GM21737 (cell line): ENCODE data around the gene IL1A.

ENCODE experiments used
- ATAC-seq: cut with Tn5 transposase; IDR thresholded peaks from one replicate; pipeline ENCODE4 v1.9.1; 2021; ENCODE audit warnings: mild to moderate bottlenecking, moderate library complexity; ENCODE audit not compliant: unreplicated experiment

IL1A gene

DNA sequence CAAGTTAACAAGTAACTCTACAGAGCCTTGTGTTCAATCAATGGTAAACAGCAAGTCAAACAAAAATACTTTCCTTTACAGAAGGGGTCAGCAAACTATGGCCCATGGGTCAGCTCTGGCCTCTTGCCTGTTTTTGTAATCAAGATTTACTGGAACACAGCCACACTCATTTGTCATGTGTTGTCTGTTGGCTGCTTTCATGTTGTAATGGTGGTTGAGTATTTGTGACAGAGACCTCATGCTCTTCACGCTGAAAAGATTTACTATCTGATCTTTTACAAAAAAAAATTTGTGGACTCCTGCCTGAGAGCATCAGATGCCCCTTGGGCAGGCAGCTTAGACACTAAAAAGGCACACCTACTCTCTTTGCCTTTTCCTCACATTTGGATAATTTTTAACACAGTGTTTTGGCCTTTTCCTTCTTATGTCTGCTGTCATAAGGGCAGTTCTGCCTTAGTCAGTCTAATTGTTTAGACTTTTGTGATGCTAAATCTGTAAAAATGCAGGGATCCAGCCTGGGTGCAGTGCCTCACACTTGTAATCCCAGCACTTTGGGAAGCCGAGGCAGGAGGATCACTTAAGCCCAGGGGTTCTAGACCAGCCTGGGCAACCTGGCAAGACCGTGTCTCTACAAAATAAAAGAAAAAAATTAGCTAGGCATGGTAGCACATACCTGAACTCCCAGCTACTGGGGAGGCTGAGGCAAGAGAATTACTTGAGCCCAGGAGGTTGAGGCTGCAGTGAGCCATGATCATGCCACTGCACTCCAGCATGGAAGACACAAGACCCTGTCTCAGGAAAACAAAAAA, 34.0 kb upstream of the IL1A start:
- no peak for ATAC-seq

DNA sequence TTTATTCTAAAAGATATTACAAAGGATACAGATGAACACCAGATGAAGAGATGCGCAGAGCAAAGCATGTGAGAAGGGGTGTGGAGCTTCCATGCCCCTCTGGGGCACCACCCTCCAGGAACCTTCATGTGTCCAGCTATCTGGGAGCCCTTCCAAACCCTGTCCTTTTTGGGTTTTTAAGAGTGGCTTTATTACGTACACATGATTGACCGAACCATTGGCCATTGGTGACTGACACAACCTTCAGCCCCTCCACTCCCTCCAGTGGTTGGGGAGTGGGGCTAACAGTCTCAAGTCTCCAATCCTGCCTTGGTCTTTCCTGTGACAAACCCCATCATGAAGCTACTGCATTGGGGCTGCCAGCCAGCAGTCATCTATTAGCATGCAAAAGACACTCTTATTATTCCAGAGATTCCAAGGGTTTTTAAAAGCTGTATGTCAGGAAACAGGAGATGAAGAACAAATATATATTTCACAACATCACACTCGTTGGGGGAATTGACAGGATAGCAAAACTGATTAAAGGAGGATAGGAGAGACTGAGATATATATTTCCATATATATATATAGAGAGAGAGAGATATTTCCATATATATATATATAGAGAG, 32.9 kb upstream of the IL1A start:
- no peak for ATAC-seq

DNA sequence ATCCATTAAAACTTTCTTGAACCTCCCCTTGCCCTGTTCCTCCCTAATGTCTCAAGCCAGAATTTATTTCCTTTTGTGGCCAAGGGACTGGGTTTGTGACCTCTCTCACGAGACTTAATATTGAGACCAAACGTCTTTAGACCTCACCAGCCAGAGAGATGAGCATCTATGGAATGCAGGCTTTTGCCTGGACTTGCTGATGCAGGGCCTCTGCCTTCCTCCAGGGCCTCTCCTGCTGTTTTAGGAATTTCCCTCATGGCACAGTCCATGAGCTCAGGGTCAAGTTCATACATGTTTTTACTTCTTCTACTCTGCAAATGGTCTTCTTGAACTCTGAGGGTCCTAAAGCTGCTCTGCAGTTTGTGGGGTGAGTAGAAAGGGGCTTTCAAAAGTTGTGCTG, 30.0 kb upstream of the IL1A start:
- no peak for ATAC-seq

DNA sequence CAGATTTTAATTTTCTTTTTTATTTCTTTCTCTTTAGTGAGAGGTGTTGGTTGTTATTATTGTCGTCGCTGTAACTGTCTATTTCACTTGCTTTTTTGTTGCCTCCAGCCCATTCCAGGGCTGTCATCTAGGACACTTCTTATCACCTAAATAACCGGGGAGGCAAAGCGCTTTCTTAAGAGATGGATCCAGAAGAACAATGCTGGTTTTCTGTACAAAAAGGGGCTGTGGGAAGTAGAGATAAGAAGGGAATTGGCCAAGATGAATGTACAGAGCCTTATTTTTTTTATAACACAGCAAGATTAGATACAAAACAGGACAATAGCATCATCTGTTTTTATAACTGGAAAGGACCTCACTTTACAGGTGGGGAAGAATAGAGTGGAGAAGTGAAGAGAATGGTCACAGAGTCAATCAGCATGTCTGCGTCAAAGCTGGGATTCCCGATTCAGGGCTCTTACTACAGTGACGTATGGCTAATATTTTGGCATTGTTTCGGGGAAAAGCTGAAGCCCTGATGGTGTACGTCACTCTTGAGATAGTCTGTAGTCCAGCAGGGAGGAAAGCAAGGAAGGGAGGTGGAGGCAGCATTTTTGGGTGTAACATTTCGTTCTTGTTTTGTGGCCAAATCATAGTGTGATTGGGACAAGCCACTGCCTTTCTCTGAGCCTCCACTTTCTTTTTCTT, 29.1 kb upstream of the IL1A start:
- no peak for ATAC-seq

DNA sequence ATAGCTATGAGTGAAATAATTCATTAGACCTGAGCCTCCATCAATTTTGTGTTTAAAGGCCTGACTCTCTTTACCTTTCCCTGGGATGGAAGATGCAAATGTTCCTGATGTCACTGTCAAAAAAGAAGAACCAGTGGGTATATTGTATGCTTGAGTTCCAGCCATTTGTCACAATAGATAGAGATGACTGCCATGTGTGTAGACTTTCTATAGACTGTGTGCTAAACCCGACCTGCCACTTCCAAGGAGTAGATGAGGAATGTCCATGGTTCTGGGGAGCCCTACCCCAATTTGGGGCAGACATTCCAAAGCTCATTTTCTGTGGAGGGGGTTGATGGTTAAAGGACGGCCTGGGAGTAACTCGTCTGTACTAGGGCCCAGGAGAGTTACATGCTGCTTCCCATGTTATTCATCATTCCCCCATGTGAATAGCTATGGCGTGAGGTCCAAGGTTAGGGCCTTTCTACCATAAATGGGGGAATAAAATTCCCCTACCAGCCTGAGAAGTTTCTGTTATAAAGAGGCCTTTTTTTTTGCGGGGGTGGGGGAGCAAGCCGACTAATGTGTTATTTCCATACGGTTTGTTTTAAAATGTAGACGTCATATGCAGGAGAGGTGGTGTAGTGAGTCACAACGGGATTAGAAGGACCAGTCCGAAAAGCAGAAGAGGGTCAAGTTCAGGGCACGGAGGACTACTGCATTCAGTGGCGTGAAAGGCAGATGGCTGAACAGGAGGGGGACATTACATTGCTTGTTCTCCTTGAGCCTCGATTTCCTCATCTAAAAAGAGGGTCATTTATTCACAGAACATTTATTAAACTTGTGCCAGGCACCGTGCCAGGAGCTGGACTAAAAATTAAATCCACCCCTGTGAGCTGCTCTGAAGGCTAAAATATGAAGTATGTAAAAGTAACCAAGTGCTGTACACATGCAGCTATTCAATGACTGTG, 28.3 kb upstream of the IL1A start:
- no peak for ATAC-seq

DNA sequence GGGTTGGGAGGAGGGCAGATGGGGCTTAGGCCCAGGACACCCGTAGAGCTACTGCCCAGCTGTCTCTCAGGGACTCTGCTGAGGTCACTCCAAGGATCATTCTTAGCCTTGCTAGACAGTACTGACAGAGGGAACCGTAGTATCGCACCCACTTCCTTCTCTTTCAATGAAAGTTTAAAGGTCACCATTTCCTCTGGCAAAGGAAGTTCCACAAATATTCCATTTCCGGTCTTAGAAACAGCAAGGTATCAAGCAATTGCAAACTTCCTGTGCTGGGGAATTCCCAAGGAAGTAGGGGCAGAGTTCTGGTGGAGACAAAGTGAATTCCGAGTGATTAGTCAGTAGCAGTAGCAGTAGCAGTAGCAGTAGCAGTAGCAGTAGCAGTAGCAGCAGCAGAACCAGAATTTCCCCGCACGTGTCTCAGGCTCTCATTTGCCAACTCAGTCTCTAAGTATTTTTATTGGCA, 27.6 kb upstream of the IL1A start:
- no peak for ATAC-seq

DNA sequence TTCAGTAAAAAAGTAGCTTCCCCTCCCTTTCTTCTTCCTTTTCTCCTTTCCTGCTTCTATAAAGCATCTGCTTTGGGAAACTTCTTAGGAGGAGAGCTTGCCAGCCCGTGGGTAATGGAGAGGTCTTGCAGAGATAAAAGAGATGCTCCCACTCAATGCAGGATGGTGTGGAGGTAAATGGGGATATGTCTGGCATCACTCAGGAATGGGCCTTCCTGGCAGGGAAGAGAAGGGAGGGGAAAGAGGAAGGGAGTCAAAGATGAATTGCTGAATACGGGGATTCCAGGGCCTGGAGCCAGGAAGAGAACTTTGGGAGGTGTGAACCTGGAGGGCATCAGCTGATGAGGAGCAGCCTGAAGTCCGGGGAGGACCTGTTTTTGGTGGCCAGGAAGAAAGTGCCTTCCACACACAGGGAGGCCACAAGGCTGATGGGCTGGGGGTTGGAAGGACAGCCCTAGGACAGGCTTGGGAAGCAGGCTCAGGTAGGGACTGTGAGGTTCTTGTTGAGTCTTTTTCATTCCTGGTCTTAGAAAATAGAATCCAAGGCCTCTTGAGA, 27.1 kb upstream of the IL1A start:
- ATAC-seq: no peak

DNA sequence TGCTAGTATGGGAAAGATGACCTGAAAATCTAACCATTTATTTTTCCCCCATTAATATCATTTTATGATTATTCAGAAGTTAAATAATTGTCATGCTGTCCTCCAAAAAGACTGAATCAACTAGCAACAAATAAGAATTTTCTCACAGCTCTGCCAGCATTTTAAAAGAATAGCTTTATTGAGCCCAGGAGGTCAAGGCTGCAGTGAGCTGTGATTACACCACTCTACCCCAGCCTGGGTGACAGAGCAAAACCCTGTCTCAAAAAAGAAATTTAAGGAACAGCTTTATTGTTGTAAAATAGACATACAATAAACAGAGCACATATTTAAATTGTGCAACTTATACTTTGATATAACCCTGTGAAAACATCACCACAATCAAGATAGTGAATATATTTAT, 24.8 kb upstream of the IL1A start:
- ATAC-seq: no peak

DNA sequence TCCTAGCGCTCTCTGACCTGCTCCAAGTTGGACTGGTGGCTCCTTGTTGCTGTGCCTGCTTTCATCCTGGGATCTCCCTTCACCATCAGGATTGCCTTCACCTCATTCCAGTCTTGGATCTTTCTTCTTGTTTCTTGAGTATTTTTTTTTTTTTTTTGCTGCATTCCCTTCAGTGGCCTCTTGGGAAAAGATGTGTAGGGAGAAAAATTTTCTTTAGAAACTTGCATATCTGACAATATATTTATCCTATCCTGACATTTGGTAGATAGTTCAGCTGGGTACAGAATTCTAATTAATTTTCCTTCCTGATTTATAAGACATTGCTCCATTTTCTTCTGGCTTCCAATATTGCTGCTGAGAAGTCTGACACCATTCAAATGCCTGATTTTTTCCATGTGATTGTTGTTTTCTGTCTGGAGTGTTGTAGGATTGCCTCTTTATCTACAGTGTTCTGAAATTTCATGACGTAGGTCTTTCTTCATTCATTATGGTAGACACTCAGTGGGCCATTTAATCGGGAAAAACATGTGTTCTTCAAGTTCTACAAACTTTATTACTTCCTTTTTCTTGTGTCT, 23.0 kb upstream of the IL1A start:
- no peak for ATAC-seq

DNA sequence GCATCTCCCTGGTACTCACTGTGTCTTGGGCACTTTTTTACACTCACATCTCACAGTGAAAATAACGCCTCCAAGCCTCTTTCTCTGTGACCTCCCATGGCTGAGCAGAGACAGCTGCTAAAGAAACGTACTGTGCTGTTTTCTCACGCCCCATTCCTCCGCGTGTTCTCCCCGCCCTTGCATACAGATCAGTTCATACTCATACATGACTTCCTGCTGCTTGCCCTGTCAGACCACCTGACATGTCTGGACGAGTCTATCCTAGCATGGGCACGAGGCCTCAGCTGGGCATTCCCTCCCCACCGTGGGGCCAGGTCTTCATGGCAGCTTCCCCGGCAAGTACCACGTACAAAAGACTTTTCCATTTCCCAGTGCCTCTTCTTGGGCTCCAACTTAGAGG, 21.2 kb upstream of the IL1A start:
- no peak for ATAC-seq

DNA sequence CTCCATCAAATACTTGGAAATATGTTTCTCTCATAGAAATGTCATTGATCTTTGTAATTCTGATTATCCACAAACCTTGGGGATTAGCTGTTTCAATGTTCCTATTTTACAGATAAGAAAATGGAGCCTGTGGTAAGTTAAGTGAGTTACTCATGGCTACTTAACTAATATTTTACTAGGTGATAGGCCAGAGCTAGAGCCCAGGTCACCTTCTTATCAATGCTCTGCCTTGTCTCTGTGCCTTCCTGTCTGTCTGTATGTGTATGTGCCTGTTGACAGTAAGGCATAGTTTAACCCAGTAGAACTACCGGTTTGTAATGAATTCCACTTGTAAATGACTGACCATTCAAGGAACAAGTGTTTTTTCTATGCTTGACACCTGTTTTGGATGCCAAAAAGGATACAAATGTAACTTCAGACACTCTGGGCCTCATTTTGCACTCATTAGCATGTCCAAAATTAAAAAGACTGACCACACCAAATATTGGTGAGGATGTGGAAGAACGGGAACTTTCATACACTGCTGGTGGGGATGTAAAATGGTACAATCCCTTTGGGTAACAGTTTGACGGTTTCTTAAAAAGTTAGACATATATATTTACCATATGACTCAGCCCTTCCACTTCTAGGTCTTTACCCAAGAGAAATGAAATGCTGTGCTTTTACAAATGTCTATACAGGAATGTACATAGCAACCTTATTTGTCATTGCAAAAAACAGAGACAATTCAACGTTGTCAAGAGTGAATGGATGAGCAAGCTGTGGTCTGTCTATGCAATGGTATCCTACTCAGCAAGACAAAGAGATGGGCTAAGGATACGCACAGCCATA, 19.6 kb upstream of the IL1A start:
- ATAC-seq: no peak

DNA sequence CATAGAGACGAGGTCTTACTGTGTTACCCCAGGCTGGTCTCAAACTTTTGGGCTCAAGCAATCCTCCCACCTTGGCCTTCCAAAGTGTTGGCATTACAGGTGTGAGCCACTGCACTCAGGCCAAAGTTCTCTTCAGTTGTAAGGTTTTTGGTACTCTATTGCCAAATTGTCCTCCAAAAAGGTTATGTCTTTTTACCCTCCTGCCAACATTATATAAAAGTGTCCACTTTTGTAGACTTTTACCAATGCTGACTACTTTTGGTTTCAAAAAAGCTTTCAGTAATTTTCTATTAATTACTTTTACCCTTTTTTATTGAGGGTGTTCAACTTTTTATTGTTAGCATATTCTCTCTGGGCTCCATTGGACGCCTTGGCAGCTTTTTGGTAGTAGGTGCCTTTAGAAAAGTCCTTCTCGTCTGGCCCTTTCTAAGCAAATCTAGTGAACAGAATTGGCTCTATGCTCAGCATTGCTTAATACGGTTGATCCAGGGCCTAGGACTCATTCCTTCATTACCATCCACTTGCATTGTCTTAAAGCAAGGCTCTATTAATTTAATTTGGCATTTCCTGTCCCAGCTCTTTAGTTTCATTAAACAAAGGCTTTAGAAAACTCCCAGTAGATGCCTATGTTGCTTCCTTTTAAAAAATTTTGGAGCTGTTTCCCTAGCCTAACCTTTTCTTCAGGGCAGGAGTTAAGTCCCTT, 16.7 kb upstream of the IL1A start:
- no peak for ATAC-seq

DNA sequence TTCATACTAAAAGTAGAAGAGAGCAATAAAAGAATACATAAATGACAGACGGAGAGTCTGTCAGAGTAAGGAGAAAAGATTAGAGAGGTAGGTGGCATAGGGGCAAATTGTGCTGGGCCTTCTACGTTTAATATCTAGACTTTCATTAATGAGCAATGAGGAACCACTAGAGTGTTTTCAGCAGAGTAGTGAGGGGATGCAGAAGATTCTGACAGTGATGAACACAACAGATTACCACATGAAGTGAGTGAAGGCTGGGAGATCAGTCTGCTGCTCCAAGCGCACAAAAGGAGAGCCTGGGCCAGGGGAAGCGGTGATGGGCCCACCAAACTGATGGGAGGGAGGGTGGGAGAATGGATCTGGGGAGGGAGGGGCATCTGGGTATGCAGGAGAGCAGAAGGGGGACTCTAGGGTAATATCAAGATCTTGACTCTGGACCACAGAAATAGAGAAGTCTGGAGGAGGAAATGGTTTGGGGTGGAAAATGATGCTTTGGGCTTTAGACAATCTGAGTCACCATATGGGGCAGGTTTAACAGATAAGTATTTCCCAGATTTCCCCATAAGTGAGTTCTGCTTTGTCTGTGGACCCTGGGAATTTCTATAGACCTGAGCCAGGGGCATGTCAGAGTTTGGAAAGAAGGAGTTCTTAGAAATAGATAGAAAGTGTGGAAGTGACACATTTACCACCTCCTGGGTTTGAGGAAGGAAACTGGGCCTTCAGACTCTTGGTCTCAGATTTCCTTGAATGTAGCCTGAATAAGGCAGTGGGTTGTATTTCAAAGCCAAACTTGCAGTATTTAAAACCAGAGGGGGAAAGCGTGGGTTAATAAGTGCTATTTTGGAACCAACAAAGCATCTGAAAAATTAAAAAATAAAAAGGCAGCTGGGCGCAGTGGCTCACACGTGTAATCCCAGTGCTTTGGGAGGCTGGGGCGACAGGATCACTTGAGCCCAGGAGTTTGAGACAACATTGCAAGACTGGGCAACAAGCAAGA, 15.0 kb upstream of the IL1A start:
- no peak for ATAC-seq

DNA sequence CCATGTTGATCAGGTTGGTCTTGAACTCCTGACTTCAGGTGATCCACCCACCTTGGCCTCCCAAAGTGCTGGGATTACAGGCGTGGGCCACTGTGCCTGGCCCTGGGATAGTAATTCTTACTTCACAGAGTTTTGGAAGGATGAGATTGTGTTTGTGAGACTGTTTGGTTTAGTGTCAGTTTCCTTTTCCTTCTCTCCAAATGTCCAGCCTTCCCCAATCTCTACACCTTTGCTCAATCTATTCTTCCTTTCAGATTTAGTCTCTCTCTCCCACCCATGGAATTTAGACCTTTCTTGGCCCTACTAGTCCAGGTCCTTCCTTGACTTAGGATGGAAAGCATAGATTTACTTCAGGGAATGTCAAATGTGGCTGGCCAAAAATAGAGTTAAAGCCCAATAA, 12.2 kb upstream of the IL1A start:
- no peak for ATAC-seq

DNA sequence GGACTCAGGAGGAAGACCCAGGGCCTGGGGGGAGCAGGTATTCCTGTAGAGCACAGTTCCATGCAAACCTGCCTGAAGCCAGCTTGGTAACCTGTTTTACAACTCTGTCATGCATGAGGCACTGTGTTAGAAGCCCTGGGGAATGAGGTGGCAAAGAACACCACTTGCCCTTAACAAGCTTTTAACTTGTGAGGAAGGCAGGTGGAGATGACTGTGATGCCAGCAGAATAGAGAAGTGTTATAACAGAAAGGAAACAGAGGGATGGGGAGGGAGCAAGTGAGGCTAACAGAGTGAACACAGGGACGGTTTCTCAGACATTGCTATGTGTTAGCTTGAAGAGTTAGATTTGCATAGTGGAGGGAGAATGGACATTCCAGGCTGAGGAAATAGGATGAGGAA, 11.5 kb upstream of the IL1A start:
- no peak for ATAC-seq

DNA sequence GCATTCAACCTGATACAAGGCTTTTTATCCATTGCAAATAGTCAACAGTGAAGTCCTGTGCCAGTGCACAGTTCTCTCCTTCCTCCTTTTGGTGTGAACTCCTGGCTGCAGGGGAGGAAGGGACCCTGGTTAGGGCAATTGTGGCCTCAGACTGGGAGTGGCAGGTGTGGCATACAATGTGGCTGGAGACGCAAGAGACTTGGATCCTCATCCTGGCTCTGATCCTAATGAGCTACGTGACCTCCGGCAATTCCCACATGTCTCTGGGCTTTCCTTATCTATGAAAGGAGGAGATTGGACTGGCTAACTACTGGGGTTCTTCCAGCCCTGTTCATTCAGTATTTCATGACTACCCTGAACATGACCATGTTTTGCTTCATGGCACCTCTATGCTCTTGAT, 10.5 kb upstream of the IL1A start:
- no peak for ATAC-seq

DNA sequence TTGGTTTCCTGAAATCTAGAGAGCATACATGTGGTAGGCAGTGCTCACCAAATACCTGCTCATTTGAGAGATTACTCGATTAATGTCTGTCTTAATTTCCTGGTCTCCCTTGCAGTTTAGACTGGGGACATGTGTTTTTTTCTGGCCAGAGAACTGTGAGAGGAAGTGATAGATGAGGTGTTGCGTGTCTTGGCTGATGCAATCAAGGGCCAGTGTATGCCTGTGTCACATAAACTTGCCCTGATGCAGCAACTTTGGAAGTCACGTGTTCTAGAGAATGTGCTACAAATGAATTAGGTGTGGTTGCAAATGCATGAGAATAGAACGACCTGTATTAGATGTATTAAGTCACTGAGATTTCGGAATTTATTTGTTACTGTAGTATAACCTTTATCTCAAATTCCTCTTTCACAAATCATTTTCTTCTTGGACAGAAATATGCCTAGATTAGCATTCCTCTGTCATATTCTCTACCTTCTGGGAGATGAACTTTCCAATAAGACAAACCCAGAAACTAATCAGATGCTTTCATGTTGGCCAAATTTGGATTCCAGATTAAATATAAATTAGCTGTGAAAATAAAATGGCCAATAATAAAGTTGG, 9.9 kb upstream of the IL1A start:
- no peak for ATAC-seq
